Measurements from ENCODE around the gene ENTREP3.
"Not testable (repeated sequence)": the region's sequence is repeated elsewhere in the genome, so short reads cannot be mapped to it uniquely, and the experiment has no call there.

Gene ENTREP3

DNA sequence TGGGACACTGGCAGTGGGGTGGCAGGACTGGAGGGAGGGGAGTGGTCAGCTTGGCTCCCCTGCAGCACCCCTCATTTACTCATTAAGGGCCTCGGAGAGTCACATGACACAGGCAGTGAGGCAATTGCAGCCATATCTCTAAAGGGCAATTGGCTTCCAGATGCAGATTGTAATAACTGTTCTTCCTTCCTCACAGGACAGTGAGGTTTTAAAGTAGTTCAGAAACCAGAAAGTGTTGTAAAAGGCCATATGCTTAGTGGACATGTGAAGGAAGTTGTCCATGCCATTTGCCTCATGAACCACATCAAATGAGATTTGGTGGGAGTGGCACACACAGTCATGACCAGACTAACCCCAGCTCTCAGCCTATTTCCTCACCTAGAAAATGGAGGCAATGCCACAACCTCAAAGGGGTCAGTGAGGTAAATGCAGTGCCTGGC is 35.7 kb downstream of the ENTREP3 start:
- no peak for DNase-seq

DNA sequence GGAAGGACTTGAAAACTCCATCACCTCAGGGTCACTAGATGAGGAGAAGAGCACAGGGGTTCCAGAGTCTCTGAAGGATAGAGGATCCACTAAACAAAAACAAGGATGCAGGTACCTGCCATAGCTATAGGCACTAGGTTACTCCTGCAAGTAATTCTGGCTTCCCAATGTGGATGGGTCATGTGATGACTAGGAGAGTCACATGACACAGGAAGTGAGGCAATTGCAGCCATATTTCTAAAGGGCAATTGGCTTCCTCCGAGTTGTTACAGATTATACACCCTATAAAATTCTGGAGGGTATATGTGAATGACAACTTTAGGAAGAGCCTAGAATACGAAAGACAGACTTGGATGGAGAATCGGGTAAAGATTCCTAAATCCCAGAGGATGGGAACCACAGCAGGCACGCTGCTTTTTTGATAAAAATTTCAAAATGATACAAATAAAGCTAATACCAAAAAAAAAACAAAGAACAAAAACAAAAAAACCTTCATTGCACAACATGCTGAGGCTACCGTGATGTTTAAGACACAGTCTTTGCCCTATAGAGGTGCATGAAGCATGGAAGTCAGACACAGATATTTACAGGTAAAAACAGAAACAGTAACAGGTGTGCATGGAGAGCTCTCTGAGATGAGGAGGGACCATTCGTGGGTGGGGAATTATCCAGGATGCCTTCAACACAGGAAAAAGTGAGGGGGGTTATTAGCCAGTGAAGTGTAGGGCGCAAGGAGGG is 36.3 kb downstream of the ENTREP3 start:
- DNase-seq: peak; percentile 80

DNA sequence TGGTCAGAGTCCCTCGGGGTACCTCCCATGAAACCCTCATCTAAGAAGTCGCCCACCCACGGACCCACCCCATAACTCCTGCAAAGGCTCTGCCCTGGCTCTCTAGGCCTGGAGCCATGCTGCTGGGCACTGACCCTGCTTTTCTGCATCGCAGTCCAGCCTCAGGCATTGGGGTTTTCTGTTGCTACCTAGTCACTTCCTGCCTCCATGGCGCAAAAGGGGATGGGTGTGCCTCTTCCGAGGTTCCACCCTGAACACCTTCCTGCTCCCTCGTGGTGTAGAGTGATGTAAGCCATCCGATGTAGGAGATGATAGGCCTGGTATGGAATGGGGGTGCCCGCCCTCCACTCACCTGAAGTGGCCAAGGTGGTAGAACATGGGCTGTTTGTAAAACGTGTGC is 40.6 kb downstream of the ENTREP3 start:
- DNase-seq: not testable (repeated sequence)

DNA sequence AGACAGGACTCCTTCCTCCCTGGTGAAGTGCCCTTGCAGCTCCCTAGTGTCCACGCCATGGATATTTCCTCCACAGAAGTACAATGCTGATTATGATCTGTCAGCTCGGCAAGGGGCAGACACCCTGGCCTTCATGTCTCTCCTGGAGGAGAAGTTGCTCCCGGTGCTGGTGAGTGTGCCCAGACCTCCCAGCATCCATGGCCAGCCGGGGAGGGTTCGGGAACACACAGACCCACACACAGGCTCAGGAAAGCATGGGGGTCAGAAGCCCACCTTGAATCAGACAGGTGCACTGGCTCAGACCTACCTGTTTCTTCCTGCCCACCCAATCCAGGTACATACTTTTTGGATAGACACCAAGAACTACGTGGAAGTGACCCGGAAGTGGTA is 43.2 kb downstream of the ENTREP3 start:
- not testable (repeated sequence) for DNase-seq

DNA sequence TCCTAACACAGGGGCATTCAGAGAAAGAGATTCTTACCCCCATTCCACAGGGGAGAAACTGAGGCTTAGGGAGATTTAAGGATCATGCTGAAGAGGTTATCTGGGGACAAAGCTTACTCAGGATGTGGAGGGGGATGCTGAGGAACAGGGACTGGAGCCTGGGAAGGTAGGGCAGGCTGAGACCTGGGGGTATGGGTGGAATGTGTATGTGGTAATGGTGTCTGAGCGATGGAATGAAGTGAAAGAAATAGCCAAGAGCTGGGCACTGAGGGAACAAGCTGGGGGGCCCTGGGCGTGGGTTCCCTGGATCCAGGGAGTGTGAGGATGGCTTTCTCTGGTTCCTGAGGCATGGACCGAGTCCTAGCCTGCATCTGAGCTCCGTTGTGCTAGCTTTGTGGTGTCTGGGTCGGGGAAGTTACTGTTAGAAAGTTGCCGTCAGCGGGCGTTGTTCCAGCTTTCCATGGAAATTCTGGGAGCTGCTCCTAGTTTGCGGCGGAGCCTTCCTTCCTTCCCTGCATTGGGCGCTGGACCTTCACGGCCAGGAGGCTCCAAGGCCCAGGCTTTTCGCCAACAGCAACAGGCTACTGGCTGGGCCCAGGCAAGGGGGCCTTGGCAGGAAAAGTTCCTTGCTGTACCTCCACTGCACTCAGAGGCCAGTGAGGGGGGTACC is 43.8 kb downstream of the ENTREP3 start:
- not testable (repeated sequence) for DNase-seq

DNA sequence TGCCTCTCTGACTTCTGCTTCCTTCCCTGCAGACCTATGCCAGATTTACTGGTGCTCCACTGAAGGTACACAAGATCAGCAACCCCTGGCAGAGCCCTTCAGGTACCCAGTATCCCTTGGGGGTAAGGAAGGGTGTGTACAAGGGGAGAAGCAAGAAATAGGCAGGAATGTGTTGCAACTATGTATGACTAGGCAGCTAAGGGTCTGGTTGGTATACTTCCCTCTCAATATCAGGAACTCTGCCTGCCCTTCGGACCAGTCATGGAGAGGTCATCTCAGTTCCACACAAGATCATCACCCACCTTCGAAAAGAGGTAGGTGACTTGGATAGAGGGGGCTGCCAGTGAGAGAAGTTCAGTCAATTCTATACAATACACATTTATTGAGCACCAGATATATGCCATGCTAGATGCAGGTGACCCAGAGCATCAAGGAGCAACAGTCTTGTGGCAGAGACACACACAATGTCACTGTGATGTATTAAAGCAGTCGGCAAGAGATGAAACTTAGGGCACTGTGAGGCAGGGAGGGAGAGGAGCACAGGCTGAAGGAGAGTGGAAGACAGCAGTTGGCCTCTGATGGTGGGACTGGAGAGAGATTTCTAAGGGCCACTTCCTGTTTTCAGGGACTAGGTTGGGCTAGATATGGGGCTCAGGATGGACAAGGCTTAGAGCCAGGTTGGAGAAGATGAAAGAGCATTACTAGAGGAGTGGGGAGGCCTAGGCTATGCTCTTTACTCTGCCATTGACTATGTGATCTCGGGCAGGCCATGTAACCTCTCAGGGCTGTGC is 44.8 kb downstream of the ENTREP3 start:
- no peak for DNase-seq

DNA sequence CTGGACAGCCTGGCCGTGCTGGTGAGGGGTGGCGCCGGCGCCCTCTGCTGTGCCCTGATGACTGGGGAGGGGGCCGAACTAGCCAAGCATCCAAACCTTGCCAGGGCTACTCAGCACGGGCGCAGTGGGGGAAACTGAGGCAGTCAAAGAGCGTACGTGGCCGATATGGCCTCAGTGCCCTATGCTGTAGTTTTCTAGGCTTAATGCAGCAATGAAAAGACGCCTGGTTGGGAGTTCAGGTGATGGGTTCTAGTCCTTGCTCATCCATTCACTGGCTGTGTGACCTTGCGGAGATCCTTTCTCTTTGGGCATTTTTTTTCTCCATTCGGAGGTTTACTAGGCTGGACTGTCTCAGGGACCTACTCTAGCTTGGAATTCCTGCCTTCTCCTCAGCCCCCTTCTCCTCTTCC is 46.0 kb downstream of the ENTREP3 start:
- no peak for DNase-seq

DNA sequence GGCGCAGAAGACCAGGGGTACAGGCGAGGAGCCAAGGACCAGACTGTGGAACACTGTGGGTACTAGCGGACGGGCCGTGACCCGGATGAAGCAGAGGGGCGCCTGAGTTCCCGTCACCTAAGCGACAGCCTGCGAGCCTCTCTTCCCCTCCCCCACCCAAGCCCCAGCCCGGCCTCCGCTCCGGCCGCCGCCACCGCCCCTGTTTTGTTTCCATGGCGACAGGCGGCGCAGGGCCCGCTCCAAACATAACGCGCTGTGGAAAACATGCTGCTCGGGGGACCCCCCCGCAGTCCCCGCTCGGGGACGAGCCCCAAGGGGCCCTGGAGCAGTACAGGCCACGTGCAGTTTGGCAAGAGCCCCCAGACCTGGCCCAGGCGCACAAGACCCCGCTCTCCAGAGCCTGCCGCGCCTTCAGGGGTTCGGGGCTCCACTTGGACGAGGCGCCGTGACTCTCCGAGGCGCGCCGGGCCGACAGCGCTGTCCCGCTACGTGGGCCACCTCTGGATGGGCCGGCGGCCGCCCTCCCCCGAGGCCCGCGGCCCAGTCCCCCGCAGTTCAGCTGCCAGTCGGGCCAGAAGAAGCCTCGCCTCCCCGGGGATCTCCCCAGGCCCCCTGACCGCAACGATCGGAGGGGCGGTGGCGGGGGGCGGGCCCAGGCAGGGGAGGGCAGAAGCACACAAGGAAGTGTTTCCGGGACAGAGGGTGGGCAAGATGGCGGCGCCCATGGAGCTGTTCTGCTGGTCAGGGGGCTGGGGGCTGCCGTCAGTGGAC is 46.6 kb downstream of the ENTREP3 start, which contains the start of gene MTX1:
MTX1 (plus strand) TSS at position 155 of the 771 bp plus-strand sequence; CDS start at position 265, 110 bp downstream.
- DNase-seq: peak; percentile 75

DNA sequence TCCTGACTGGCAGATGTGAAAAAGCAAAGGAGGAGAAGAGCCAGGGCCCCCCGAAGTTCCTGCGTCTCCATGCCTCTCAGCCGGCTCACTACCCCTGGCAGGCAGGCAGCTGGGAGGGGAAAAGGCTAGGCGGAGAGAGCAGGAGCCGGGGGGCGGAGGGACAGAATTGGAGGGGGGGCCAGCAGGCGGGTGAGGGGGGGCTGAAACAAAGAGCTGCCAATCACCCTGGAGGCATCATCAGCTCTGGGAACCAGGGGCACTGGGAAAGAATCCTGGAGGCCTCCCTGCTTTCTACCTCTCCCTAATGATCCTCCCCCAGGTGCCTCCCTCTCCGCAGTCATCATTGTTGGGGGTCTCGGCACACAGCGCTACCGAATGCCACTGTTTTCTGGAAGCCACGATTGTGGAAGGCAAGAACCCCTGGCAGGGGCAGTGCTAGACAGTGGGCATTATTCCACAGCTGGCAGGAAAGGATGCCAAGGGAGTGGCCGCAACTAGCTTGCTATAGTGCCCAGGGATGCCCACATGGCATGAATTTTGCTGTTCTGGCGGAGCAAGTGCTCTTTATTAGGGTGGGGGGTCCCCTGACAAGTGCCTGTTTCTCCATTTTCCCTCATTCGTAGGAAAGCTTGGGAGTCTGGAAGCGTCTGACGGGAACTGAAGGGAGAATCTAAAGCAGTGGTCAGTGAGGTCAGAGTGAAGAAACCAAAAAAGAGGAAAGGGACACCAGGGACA is 47.3 kb downstream of the ENTREP3 start, which contains the start of gene THBS3:
THBS3 (minus strand) TSS at position 92 of the 735 bp plus-strand sequence; CDS start at position 71, 21 bp downstream.
- DNase-seq: peak; percentile 43

DNA sequence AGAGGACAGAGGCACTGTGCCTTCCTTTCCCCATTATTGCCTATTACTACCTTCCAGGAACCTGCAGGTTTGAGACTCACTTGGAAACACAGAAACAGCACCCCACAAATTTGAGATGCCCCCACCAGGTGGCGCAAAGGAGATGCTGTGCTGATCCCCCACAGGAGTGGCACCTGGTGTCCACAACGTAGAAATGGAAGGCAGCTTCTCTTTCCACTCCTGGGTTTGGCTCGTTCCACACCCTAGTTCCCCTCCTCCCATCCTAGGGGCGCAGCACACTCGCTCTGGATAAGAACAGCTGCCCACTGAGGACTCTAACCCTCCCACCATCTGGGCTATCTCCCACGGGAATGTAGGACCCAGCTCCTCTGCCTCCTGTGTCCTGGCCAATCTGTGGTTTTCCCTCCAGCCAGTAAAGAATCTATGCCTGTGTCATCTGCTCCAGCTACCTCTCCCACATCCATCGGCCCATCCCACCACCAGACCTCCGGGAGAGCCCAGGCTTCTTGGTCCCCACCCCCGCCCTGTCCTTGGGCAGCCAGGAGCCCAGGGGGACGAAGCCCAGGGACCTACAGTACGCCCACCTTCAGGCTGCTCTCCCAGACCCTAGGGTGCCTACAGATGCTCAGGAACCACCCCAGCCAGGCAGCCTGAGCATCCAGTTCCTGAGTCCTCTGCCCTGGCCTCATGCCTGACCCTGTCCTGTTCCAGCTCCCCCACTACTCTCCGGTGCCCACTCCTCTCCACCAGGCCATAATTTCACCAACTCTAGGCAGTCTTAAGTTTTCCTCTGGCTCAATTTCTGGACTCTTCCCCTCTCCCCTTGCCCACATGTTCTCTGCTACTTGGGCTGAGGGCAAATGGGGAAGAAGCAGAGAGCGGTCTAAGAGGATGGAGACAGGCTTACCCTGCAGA is 48.1 kb downstream of the ENTREP3 start:
- peak; percentile 84 for DNase-seq

DNA sequence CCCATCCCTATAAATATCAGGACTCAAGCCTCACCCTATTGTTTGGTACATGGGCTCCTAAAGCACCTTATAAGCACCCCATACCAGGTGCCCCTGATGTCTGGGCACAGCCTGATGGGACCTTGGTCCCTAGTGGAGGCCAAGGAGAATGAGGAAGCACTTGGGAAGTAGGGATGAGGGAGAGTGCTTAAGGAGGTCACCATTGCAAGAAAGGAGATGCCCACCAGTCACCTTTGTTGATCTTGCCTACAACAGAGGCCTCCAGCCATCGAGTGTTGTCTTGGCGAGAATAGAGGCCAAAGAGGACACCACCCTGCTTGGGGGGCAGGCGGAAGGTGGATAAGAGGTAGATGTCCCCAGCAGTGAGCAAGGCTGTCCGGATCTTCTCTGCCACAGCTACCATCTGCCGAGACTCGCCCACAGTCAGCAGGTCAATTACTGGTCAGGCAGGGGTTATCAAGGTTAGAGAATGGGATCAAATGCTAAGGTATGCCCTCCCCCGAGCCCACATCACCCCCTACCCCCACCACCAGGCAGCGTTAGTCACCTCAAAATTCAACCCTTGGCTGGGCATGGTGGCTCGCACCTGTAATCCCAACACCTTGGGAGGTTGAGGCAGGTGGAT is 49.2 kb downstream of the ENTREP3 start:
- DNase-seq: no peak

DNA sequence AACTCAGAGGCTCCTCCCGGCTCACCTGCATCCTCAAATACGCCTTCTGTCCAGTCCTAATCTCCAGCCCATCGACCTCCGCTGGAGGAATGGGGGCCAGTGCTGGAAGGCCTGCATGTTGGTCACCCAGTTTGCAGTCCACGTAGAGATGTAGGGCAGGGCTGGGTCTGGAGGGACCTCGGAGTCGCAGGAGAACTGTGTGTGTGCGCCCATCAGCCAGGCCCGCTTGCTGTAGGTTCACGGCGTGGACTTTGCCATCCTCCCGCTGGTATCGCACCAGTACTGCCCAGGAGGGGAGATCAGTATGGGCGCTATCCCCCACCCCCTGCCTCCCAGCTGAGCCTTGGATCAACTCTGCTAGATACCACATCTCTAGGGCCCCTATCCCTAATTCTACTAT is 50.2 kb downstream of the ENTREP3 start:
- no peak for DNase-seq

DNA sequence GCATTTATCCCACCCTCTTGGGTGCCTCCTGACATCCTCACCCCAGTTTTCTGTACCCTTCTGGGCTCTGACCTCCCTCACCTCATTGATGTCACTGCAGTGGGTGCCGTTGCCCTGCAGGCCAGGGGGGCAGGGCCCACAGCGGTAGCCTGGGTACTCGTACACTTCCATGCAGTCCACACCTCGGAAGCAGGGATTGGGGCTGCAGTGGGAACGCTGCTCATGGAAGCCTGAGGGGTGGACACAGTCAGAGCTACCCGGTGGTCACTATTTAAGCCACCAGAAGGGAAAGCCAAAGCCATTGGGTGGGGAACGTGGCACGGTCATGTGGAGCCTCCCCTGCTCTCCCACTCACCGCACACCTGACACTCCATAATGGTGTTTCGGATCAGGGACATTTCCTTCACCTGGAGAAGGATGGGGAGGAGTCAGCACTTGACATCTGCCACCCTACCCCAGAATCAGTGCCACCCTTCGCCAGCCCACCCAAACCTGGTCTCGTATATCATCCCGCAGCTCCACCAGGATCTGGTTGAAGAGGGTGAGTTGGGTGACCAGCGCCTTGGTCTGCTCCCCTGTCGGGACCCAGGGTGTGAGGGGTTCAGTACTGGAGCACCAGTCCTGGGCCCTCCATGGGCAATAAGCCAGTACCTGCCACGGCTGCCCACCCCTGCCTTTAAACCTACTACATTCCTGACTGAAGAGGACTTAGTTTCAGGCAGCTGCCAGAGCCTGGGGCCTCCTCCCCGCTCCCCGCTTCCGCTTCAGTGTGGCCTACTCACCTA is 52.4 kb downstream of the ENTREP3 start:
- DNase-seq: no peak

DNA sequence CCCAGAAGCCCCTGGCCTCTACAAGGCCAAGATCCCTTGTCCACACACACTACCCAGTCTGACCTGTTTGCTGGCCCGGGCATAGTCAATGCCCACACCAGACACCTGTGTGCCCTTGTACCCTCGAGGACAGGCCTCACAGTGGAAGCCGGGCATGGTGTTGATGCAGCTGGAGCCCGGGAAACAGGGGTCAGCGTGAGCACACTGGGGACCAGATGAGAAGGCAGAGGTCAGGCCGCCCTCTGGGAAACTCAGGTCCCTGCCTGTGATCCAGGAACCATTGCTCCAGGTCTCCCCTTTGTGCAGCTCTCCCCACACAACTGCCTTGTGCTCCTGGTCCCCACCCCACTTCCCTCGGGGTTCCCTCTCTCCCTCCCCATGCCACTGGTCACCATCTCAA is 53.1 kb downstream of the ENTREP3 start:
- DNase-seq: no peak

DNA sequence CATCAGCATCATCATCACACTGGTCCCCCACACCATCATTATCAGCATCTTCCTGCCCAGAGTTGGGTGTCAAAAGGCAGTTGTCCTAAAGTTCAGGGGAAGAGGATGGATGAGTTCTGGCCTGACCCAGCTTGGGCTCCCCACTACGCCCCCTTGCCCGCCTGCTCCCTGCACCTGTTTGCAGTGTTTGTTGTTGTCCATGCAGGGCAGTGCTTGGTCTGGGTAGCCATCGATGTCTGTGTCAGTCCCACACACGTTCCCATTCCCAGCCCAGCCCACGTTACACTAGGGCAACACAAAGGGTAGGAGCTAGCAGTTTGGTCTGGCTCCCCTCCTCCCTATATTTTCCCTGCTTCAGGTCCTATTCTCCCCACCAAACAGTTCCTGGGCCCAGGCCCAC is 54.4 kb downstream of the ENTREP3 start:
- DNase-seq: no peak

DNA sequence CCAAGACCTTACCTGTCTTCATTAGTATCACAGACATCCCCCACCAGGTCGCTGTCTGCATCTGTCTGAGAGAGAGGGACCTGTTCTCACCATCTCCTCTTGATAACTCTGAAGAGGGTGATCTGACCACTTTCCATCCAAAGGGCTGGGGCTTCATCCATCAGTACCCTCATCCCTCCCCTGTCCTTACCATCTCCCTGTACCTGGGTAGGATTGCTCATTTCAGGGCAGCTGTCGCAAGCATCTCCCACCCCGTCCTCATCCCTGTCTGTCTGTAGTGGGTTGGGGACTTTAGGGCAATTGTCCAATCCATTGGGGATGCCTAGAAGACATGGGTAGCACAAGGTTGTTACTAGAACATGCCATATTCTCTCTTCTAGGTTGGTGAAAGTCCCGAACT is 55.5 kb downstream of the ENTREP3 start:
- no peak for DNase-seq

DNA sequence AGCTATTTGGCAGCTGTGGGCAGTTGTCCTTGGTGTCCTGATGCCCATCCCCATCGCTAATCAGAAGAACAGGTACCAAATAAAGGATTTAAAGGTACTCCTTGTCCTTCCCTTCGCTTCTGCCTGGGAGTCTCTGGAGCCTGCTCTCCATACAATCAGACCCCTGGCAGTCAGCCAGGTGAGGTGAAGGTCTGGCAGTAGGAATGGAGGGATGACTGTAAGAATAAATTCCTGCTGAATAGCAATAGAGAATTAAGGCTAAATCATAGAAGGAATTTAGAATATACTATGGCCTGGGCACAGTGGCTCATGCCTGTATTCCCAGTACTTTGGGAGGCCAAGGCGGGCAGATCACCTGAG is 56.8 kb downstream of the ENTREP3 start:
- no peak for DNase-seq

DNA sequence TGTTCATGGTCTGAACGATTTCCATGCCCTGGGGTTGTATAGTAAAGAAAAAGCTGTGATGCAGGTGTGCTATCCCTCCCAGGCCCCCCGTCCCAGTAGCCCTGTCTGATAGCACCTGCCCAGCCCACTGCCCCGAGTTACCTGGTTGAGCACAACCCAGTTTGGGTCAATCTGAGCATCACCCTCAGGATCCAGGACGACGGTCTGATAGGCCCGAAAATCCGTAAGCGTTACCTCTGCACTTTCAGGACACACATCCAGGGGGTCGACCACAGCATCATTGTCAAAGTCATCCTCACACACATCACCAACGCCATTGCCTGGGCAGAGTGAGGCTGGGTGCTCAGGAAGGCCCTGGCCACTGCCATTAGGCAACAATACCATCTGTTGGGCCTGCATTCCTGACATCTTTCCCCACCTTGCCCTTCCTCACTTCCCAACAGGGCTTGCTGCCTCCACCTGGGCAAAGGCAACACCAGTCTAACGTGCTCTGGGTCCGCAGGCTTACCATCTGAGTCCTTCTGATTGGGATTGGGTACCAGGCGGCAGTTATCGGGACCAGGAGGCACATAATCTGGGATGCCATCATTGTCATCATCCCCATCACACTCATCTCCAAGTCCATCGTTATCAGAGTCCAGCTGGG is 57.3 kb downstream of the ENTREP3 start:
- no peak for DNase-seq
